ENCODE results near the gene MTAP. TPM values are rescaled to one million over a fixed set of nuclear protein-coding genes. Genes with fewer than 3 reads are reported as not detected.

Gene MTAP
- total RNA-seq (2022; extraction: Qiagen RNA extraction) = 7.7 to 13.7 TPM (median 9.0 TPM) in 5 replicates

DNA sequence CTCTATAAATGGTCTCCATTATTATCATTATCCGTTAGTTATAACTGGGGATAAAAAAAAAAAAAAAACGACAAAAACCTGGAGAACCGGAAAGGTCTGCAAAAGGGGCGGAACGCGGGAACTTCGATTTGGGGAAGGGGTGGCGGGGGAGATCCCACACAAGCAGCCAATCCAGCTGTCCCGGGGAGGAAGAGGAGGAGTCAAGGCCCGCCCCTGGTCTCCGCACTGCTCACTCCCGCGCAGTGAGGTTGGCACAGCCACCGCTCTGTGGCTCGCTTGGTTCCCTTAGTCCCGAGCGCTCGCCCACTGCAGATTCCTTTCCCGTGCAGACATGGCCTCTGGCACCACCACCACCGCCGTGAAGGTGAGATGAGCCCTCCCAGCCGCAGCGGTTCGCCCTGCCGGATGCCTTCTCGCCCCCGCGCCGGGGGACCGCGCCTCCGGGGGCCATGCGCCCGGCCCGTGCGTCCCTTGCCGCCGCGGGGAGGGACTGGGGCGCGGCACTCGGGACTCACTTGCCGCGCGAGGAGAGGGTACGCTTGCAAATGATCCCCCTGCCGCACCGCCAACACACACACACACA is at the start of gene MTAP:
MTAP (plus strand) TSS at position 219 of the 583 bp plus-strand sequence; CDS start at position 332, 113 bp downstream.

Other genes starting within 250 kb of the MTAP start
- not detected in 5 replicates for gene CDKN2A, start 191.8 kb downstream of the MTAP start, total RNA-seq (2022; extraction: Qiagen RNA extraction)
- not detected in 5 replicates for gene CDKN2B-AS1, start 192.2 kb downstream of the MTAP start, total RNA-seq (2022; extraction: Qiagen RNA extraction)
- gene CDKN2B, start 206.7 kb downstream of the MTAP start, total RNA-seq (2022; extraction: Qiagen RNA extraction) = not detected in 5 replicates